ENCODE measurements around the gene CTXND1. TPM values are rescaled to one million over a fixed set of nuclear protein-coding genes. Genes with fewer than 3 reads are reported as not detected.

Gene CTXND1
- total and polyA plus RNA-seq, 2 of the 13 experiments (the other 11 are each of a cell fraction or from before 2014, with no cell fraction given) = 1.2 to 2.1 TPM

DNA sequence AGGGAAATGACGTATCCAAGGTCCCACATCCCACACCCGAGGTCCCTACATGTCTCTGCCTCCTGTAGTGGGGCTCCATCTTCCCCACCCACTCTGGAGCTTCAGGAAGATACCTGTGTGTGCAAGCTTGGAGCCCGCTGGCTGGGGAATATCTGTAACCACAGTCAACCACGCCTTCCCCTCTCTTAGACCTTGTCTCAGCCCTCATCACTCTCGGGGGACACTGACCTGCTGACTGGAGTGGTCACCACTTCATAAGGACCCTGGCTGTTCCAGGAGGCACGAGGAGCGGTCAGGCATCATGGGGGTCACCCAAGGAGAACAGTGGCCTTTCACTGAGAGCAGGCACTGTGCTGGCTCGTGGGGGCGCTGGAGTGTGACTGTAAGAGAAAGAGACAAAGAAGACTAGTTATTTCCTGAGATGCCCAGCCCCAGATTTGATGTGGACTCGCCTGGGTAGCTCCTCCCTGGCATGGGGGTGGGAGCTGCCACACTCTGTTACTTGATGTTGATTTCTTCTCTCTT lies 48.6 kb downstream of the CTXND1 start:
- Histone ChIP-seq H3K9ac (ENCODE audit: insufficient read depth, low read depth, low read length) (no peak overlapping the region), H3K4me3 (replicated peaks in 1 of 3; ENCODE audit: insufficient read depth in 1 of 3, low read depth in 2 of 3, low read length in 3 of 3) (no peak overlapping the region), H3K79me2 (ENCODE audit: insufficient read depth, low read length) (no peaks in the 10 kb centered on the region), H2AFZ (ENCODE audit: low read length) (no peak overlapping the region), H3K9me3 (ENCODE audit: low read length) (no peaks in the 10 kb centered on the region), H3K27ac (ENCODE audit: extremely low read length, insufficient read depth, low read length) (no peak overlapping the region), H3K27me3 (ENCODE audit: control insufficient read depth in 1 of 2, insufficient read depth in 2 of 2, low read length in 2 of 2) (no peaks in the 10 kb centered on the region), H3K36me3 (replicated peaks in 1 of 2; ENCODE audit: control insufficient read depth in 1 of 2, insufficient read depth in 2 of 2, low read length in 2 of 2) (no peaks in the 10 kb centered on the region), H3K4me2 (ENCODE audit: low read depth, low read length) (no peak overlapping the region), H3K4me1 (ENCODE audit: insufficient read depth, low read length) (peaks cover 32% of the 10 kb centered on the region), H4K20me1 (ENCODE audit: insufficient read depth, low read length) (no peaks in the 10 kb centered on the region)
- DNase-seq (ENCODE audit: low spot score) = no peak
- WGBS (ENCODE audit: low lambda C conversion rate) = 82% methylated on average over 10 of the region's 10 CpGs
- CTCF ChIA-PET (ENCODE audit: low intra/inter-chr PET ratio, low total read pairs) = no interaction called here
- POLR2A ChIA-PET = no interaction called here
- BruUV-seq (replicated peaks) = no TSS peak
- no peak for ATAC-seq
- FAIRE-seq = no peak
- intact Hi-C loops (cut with micrococcal nuclease; ENCODE audit: unreplicated experiment) = no loop called here
- in situ Hi-C loops (cut with HindIII; ENCODE audit: extremely low pct_ligation_motif_present, low pct_unique_long_range_greater_than_20kb) = no loop called here
- no peak for TF ChIP-seq ZNF550 (CRISPR knock-in tag; IDR thresholded peaks at IDR 0.05; ENCODE audit: borderline replicate concordance)
- TF ChIP-seq MEIS1 (CRISPR knock-in tag; IDR thresholded peaks at IDR 0.05; ENCODE audit: borderline replicate concordance) = no peak
- no peak for TF ChIP-seq AKAP8 (CRISPR knock-in tag; IDR thresholded peaks at IDR 0.05)
- no peak for TF ChIP-seq ISL2 (CRISPR knock-in tag; IDR thresholded peaks at IDR 0.05)
- TF ChIP-seq, protein P1, sequence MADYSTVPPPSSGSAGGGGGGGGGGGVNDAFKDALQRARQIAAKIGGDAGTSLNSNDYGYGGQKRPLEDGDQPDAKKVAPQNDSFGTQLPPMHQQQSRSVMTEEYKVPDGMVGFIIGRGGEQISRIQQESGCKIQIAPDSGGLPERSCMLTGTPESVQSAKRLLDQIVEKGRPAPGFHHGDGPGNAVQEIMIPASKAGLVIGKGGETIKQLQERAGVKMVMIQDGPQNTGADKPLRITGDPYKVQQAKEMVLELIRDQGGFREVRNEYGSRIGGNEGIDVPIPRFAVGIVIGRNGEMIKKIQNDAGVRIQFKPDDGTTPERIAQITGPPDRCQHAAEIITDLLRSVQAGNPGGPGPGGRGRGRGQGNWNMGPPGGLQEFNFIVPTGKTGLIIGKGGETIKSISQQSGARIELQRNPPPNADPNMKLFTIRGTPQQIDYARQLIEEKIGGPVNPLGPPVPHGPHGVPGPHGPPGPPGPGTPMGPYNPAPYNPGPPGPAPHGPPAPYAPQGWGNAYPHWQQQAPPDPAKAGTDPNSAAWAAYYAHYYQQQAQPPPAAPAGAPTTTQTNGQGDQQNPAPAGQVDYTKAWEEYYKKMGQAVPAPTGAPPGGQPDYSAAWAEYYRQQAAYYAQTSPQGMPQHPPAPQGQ (CRISPR knock-in tag; IDR thresholded peaks at IDR 0.05; ENCODE audit: borderline replicate concordance) = no peak
- TF ChIP-seq ETV6 (CRISPR knock-in tag; conservative IDR thresholded peaks at IDR 0.05) = no peak
- TF ChIP-seq GTF2F1 (IDR thresholded peaks at IDR 0.05; ENCODE audit: low read length) = no peak
- TF ChIP-seq ZNF891 (CRISPR knock-in tag; IDR thresholded peaks at IDR 0.05) = no peak
- TF ChIP-seq ETV5 (CRISPR knock-in tag; IDR thresholded peaks at IDR 0.05; ENCODE audit: borderline replicate concordance) = no peak
- TF ChIP-seq, protein P2, sequence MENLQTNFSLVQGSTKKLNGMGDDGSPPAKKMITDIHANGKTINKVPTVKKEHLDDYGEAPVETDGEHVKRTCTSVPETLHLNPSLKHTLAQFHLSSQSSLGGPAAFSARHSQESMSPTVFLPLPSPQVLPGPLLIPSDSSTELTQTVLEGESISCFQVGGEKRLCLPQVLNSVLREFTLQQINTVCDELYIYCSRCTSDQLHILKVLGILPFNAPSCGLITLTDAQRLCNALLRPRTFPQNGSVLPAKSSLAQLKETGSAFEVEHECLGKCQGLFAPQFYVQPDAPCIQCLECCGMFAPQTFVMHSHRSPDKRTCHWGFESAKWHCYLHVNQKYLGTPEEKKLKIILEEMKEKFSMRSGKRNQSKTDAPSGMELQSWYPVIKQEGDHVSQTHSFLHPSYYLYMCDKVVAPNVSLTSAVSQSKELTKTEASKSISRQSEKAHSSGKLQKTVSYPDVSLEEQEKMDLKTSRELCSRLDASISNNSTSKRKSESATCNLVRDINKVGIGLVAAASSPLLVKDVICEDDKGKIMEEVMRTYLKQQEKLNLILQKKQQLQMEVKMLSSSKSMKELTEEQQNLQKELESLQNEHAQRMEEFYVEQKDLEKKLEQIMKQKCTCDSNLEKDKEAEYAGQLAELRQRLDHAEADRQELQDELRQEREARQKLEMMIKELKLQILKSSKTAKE (CRISPR knock-in tag; IDR thresholded peaks at IDR 0.05; ENCODE audit: borderline replicate concordance) = no peak
- no peak for TF ChIP-seq TARDBP (CRISPR knock-in tag; IDR thresholded peaks at IDR 0.05)
- no peak for TF ChIP-seq ZNF296 (CRISPR knock-in tag; conservative IDR thresholded peaks at IDR 0.05)
- no peak for TF ChIP-seq RELA (CRISPR knock-in tag; IDR thresholded peaks at IDR 0.05)
- TF ChIP-seq ZNF329 (CRISPR knock-in tag; IDR thresholded peaks at IDR 0.05; ENCODE audit: low read depth) = no peak
- TF ChIP-seq, protein P3, sequence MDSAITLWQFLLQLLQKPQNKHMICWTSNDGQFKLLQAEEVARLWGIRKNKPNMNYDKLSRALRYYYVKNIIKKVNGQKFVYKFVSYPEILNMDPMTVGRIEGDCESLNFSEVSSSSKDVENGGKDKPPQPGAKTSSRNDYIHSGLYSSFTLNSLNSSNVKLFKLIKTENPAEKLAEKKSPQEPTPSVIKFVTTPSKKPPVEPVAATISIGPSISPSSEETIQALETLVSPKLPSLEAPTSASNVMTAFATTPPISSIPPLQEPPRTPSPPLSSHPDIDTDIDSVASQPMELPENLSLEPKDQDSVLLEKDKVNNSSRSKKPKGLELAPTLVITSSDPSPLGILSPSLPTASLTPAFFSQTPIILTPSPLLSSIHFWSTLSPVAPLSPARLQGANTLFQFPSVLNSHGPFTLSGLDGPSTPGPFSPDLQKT (CRISPR knock-in tag; IDR thresholded peaks at IDR 0.05; ENCODE audit: borderline replicate concordance) = no peak
- TF ChIP-seq, protein P4, sequence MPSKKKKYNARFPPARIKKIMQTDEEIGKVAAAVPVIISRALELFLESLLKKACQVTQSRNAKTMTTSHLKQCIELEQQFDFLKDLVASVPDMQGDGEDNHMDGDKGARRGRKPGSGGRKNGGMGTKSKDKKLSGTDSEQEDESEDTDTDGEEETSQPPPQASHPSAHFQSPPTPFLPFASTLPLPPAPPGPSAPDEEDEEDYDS (CRISPR knock-in tag; IDR thresholded peaks at IDR 0.05) = no peak
- TF ChIP-seq POGZ (CRISPR knock-in tag; IDR thresholded peaks at IDR 0.05) = no peak

Measured in HepG2 (cell line).